GM23248 (cell line): Measurements from ENCODE around the gene MOV10L1. TPM values are rescaled to one million over a fixed set of nuclear protein-coding genes. Genes with fewer than 3 reads are reported as not detected.

Experiments used
- DNase-seq: peaks from one replicate; pipeline ENCODE4 v3.0.0-alpha.2; 2015
- H2AFZ ChIP-seq: fragments of 200-600 bp; sonication (generic); 2 replicates; pipeline ENCODE4 v1.6.1; 2016; ENCODE audit warnings: antibody characterized with exemption
- H3F3A ChIP-seq: fragments of 200-600 bp; sonication (generic); 2 replicates; pipeline ENCODE4 v1.6.1; 2016; ENCODE audit warnings: mild to moderate bottlenecking, antibody characterized with exemption, mixed run types; ENCODE audit not compliant: insufficient read depth
- H3K27ac ChIP-seq: fragments of 200-600 bp; sonication (generic); 2 replicates; pipeline ENCODE4 v1.5.1; 2016; ENCODE audit warnings: mild to moderate bottlenecking
- H3K27me3 ChIP-seq: fragments of 200-600 bp; sonication (generic); replicated peaks from 2 replicates; pipeline ENCODE4 v1.6.1; 2016; ENCODE audit warnings: mild to moderate bottlenecking; ENCODE audit not compliant: insufficient read depth
- H3K36me3 ChIP-seq: fragments of 200-600 bp; sonication (generic); 2 replicates; pipeline ENCODE4 v1.6.1; 2016; ENCODE audit warnings: low read depth, mild to moderate bottlenecking
- H3K4me1 ChIP-seq: fragments of 200-600 bp; sonication (generic); 2 replicates; pipeline ENCODE4 v1.6.1; 2016; ENCODE audit warnings: mild to moderate bottlenecking; ENCODE audit not compliant: insufficient read depth
- H3K4me2 ChIP-seq: fragments of 200-600 bp; sonication (generic); one replicate; pipeline ENCODE4 v1.6.1; 2016; ENCODE audit warnings: mild to moderate bottlenecking; ENCODE audit not compliant: unreplicated experiment
- H3K4me3 ChIP-seq: fragments of 200-600 bp; sonication (generic); 2 replicates; pipeline ENCODE4 v1.5.1; 2016; ENCODE audit warnings: mild to moderate bottlenecking
- H3K79me2 ChIP-seq: fragments of 200-600 bp; sonication (generic); 2 replicates; pipeline ENCODE4 v1.6.1; 2016; ENCODE audit warnings: mild to moderate bottlenecking; ENCODE audit not compliant: insufficient read depth
- H3K9ac ChIP-seq: fragments of 200-600 bp; sonication (generic); 2 replicates; pipeline ENCODE4 v1.6.1; 2016; ENCODE audit warnings: mild to moderate bottlenecking
- H3K9me2 ChIP-seq: fragments of 200-600 bp; sonication (generic); 2 replicates; pipeline ENCODE4 v1.6.1; 2016; ENCODE audit warnings: mixed run types, mild to moderate bottlenecking, moderate library complexity; ENCODE audit not compliant: insufficient read depth
- H3K9me3 ChIP-seq: fragments of 200-600 bp; sonication (generic); one replicate; pipeline ENCODE4 v1.6.1; 2017; ENCODE audit warnings: low read depth
- H4K20me1 ChIP-seq: fragments of 200-600 bp; sonication (generic); 2 replicates; pipeline ENCODE4 v1.6.0; 2016; ENCODE audit not compliant: insufficient read depth
- EZH2 ChIP-seq: fragments of 200-600 bp; sonication (generic); IDR thresholded peaks from 2 replicates; pipeline ENCODE4 v1.6.1; 2018; ENCODE audit warnings: antibody characterized with exemption, mild to moderate bottlenecking; ENCODE audit not compliant: insufficient read depth, poor library complexity, severe bottlenecking
- EZH2phosphoT487 ChIP-seq: fragments of 200-600 bp; sonication (generic); IDR thresholded peaks from 2 replicates; pipeline ENCODE4 v1.6.1; 2018; ENCODE audit warnings: antibody characterized with exemption, moderate library complexity, mild to moderate bottlenecking, low read depth; ENCODE audit not compliant: insufficient read depth
- WGBS, 2 experiments: methylation state at CpG; one replicate each; pipeline ENCODE4 v1.1.6; 2015 to 2017; ENCODE audit warnings: low lambda C conversion rate in 2 of 2, low coverage in 1 of 2; ENCODE audit errors: missing lambda C conversion rate in 2 of 2; 5-methylcytosine and 5-hydroxymethylcytosine counted together
- in situ Hi-C: fragments of 300-500 bp; cut with MboI; formaldehyde crosslinking; loops from 2 replicates; pipeline ENCODE4 v1.15.0; 2020
- polyA plus RNA-seq: library from polyadenylated mRNA; unstranded; fragments of >200 nt; fragmentation: Nextera tagmentation; extraction: Ambion mirVana; gene quantifications from 2 replicates; pipeline ENCODE4 v1.2.1, GENCODE V29; 2016
- total RNA-seq: library from RNA; depleted of rRNA; stranded (reverse); fragments of >200 nt; shearing (Covaris generic); gene quantifications from 2 replicates; pipeline ENCODE4 v1.2.3, GENCODE V29; 2014

Gene MOV10L1
- total and polyA plus RNA-seq, 2 experiments from 2014 or later, result not detected

DNA sequence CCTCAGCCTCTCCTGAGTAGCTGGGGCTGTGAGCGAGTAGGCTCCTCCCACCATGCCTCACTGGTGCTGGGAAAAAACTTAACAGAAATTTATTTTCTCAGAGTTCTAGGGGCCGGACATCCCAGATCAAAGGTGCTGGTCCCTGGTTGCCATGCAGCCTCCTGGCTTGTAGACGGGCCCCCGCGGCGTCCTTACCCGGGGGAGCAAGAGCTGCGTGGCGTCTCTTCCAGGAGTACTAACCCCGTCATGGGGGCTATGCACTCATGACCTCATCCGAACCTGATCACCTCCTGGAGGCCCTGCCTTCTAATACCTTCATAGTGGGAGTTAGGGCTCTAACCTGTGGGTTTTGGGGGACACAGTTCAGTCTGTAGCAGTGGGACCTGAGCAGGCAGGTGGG, 98.5 kb downstream of the MOV10L1 start:
- H3K27me3 ChIP-seq, result no peaks in the 10 kb centered on the region
- H3K9me2 ChIP-seq, result no peaks in the 10 kb centered on the region
- H3K9ac ChIP-seq, result no peak overlapping the region
- no peaks in the 10 kb centered on the region for H3K36me3 ChIP-seq
- H3K27ac ChIP-seq, result no peak overlapping the region
- no peak overlapping the region for H3K4me3 ChIP-seq
- no peak for DNase-seq
- TF ChIP-seq EZH2phosphoT487 (no peak), EZH2 (no peak)
- no peak overlapping the region for H3K4me2 ChIP-seq
- H3K4me1 ChIP-seq, result 0 out of 2 replicates have a peak, but pooled peaks cover 5% of the 10 kb centered on the region
- no peak overlapping the region for H2AFZ ChIP-seq
- 94% methylated on average over 11 of the region's 11 CpGs for WGBS, 2 experiments
- H3F3A ChIP-seq, result no peaks in the 10 kb centered on the region
- H4K20me1 ChIP-seq, result no peaks in the 10 kb centered on the region
- peaks cover 71% of the 10 kb centered on the region for H3K79me2 ChIP-seq
- no peaks in the 10 kb centered on the region for H3K9me3 ChIP-seq
- in situ Hi-C loops, result no loop called here

DNA sequence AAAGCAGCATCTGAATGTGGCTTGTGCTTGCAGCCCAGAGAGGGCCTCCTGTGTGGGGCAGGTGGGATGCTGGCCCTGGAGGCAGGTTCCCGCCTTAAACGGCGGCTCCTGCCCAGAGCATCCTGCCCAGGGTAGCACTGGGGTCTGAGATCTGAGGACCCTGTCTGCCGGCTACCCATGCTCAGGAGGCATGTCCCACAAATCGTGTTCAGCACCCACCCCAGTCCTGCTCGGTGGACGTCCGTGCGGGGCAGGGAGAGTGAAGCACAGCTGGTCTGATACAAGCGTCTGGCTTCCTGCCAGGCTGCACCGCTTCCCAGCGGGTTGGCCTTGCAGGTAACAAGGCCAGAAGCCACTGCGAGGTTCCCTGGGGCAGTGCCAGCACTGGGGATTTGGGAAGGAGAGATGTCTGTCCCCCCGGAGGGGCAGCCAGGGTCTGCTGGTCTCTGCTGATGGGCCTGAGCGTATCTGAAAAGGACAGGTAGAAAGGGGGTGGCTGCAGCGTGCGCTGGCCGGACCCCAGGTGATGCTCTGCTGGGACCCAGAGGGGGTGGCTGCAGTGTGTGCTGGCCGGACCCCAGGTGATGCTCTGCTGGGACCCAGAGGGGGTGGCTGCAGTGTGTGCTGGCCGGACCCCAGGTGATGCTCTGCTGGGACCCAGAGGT, 99.5 kb downstream of the MOV10L1 start:
- Histone ChIP-seq H3K27me3 (no peaks in the 10 kb centered on the region), H3K27ac (no peak overlapping the region), H3K9me3 (no peaks in the 10 kb centered on the region), H3K9ac (no peak overlapping the region), H3K4me2 (no peak overlapping the region), H3K4me1 (0 out of 2 replicates have a peak, but pooled peaks cover 5% of the 10 kb centered on the region), H3F3A (no peaks in the 10 kb centered on the region), H3K79me2 (peaks cover 71% of the 10 kb centered on the region), H3K4me3 (no peak overlapping the region), H3K9me2 (no peaks in the 10 kb centered on the region), H4K20me1 (no peaks in the 10 kb centered on the region), H2AFZ (no peak overlapping the region), H3K36me3 (no peaks in the 10 kb centered on the region)
- no peak for DNase-seq
- WGBS, 2 experiments, result 82 to 86% methylated on average over 16 to 19 of the region's 20 CpGs
- TF ChIP-seq EZH2 (no peak), EZH2phosphoT487 (no peak)
- in situ Hi-C loops, result no loop called here

DNA sequence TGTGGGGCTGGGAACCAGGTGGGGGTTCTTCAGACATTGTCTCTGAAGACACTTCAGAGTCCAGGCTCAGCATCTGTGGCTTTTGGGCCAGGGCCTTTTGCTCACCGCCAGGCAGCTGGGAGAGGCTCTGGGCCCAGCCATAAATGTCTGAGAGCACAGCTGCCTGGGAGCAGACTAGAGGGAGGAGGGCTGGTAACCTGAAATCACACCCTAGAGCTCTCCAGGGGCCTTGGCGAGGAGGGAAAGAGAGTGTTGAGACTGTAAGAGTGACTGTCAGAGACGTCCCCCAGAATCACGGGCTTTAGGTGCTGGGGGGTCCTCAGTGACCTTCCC, 100.0 kb downstream of the MOV10L1 start:
- H3K9ac ChIP-seq, result peak overlapping the region; percentile 71
- no peaks in the 10 kb centered on the region for H3K9me3 ChIP-seq
- no peak for DNase-seq
- H4K20me1 ChIP-seq, result no peaks in the 10 kb centered on the region
- 31 to 38% methylated on average over 4 of the region's 4 CpGs for WGBS, 2 experiments
- no peaks in the 10 kb centered on the region for H3F3A ChIP-seq
- H3K36me3 ChIP-seq, result no peaks in the 10 kb centered on the region
- in situ Hi-C loops, result no loop called here
- peaks cover 71% of the 10 kb centered on the region for H3K79me2 ChIP-seq
- no peak overlapping the region for H3K4me3 ChIP-seq
- no peaks in the 10 kb centered on the region for H3K9me2 ChIP-seq
- TF ChIP-seq EZH2phosphoT487 (no peak), EZH2 (no peak)
- 0 out of 2 replicates have a peak, but pooled peaks cover 5% of the 10 kb centered on the region for H3K4me1 ChIP-seq
- H2AFZ ChIP-seq, result no peak overlapping the region
- H3K4me2 ChIP-seq, result peak overlapping the region; percentile 58
- H3K27me3 ChIP-seq, result no peaks in the 10 kb centered on the region
- peak overlapping the region; percentile 29; the same call in 1 of the 2 replicates for H3K27ac ChIP-seq

GRCh38 chr22:50190182-50190940, 100.6 kb downstream of the MOV10L1 start:
- peak overlapping the region; percentile 60 for H3K4me3 ChIP-seq
- H4K20me1 ChIP-seq, result no peaks in the 10 kb centered on the region
- in situ Hi-C loops, result no loop called here
- peak overlapping the region; percentile 50; the same call in 1 of the 2 replicates for H2AFZ ChIP-seq
- no peaks in the 10 kb centered on the region for H3K9me3 ChIP-seq
- TF ChIP-seq EZH2phosphoT487, result no peak
- TF ChIP-seq EZH2, result no peak
- peak overlapping the region; percentile 71 for H3K9ac ChIP-seq
- no peaks in the 10 kb centered on the region for H3K36me3 ChIP-seq
- 0 out of 2 replicates have a peak, but pooled peaks cover 5% of the 10 kb centered on the region for H3K4me1 ChIP-seq
- H3K27me3 ChIP-seq, result no peaks in the 10 kb centered on the region
- no peaks in the 10 kb centered on the region for H3F3A ChIP-seq
- peak overlapping the region; percentile 58 for H3K4me2 ChIP-seq
- H3K9me2 ChIP-seq, result no peaks in the 10 kb centered on the region
- 44 to 52% methylated on average over 33 to 40 of the region's 43 CpGs for WGBS, 2 experiments
- peak; percentile 70 for DNase-seq
- peak overlapping the region; percentile 29 for H3K27ac ChIP-seq
- H3K79me2 ChIP-seq, result peaks cover 71% of the 10 kb centered on the region
